ENCODE results near the gene INPP5J. TPM values are rescaled to one million over a fixed set of nuclear protein-coding genes. Genes with fewer than 3 reads are reported as not detected.

INPP5J gene
- polyA plus RNA-seq, 1 donor (not counting 4 experiments of a cell fraction or from before 2014, with no cell fraction given): 0.22 TPM

GRCh38 chr22:31126128-31126868 is 3.5 kb downstream of the INPP5J start:
- Histone ChIP-seq H4K20me1 (ENCODE audit: control insufficient read depth, extremely low read depth, insufficient read depth, low read length) (no peaks in the 10 kb centered on the region), H2AFZ (ENCODE audit: control insufficient read depth, low read length) (no peak overlapping the region), H3K4me3 (ENCODE audit: control insufficient read depth in 2 of 3, extremely low read depth in 1 of 3, insufficient read depth in 2 of 3, low read depth in 1 of 3, low read length in 3 of 3) (no peak overlapping the region), H3K36me3 (ENCODE audit: control insufficient read depth in 2 of 2, extremely low read depth in 1 of 2, insufficient read depth in 2 of 2, low read length in 2 of 2) (no peaks in the 10 kb centered on the region), H3K9me3 (ENCODE audit: control insufficient read depth, low read depth, low read length) (no peaks in the 10 kb centered on the region), H3K79me2 (ENCODE audit: control insufficient read depth, insufficient read depth, low read length) (no peaks in the 10 kb centered on the region), H3K4me1 (ENCODE audit: control insufficient read depth, extremely low read depth, insufficient read depth, low read length) (peaks cover 8% of the 10 kb centered on the region), H3K27ac (ENCODE audit: control insufficient read depth, insufficient read depth, low read length) (no peak overlapping the region), H3K4me2 (ENCODE audit: control insufficient read depth, extremely low read depth, insufficient read depth, low read depth, low read length) (no peak overlapping the region), H3K9ac (ENCODE audit: control insufficient read depth, extremely low read depth, insufficient read depth, low read length) (no peak overlapping the region), H3K9me1 (ENCODE audit: control insufficient read depth, extremely low read depth, insufficient read depth, low read length) (no peaks in the 10 kb centered on the region), H3K27me3 (ENCODE audit: control insufficient read depth, extremely low read depth, insufficient read depth, low read length) (peaks cover 17% of the 10 kb centered on the region)
- dilution Hi-C loops (cut with MboI; ENCODE audit: extremely low pct_ligation_motif_present, low sequenced_read_pairs): no loop called here
- TF ChIP-seq EZH2 (IDR thresholded peaks at IDR 0.05; ENCODE audit: low read length): no peak
- TF ChIP-seq CTCF (optimal IDR thresholded peaks at IDR 0.05 in 1 of 3, IDR thresholded peaks at IDR 0.05 in 1 of 3, conservative IDR thresholded peaks at IDR 0.05 in 1 of 3; ENCODE audit: extremely low read depth in 1 of 3, insufficient read depth in 2 of 3, low read length in 3 of 3): no peak
- FAIRE-seq: no peak
- no peak for DNase-seq (ENCODE audit: low read depth, low spot score)

DNA sequence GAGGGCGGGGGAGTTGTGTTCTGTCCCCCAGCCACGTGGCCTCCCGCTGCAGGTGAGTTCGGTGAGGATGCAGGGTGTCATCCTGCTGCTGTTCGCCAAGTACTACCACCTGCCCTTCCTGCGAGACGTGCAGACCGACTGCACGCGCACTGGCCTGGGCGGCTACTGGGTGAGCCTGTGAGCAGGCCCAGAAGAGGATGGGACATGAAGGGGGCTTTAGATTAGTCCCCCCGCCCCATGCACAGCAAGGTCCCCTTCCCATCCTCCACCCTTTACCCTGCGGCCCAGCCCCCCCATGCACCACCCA is 4.1 kb downstream of the INPP5J start:
- no peaks in the 10 kb centered on the region for H4K20me1 ChIP-seq (ENCODE audit: control insufficient read depth, extremely low read depth, insufficient read depth, low read length)
- peaks cover 17% of the 10 kb centered on the region for H3K27me3 ChIP-seq (ENCODE audit: control insufficient read depth, extremely low read depth, insufficient read depth, low read length)
- no peak overlapping the region for H3K27ac ChIP-seq (ENCODE audit: control insufficient read depth, insufficient read depth, low read length)
- no peaks in the 10 kb centered on the region for H3K9me1 ChIP-seq (ENCODE audit: control insufficient read depth, extremely low read depth, insufficient read depth, low read length)
- H3K4me2 ChIP-seq (ENCODE audit: control insufficient read depth, extremely low read depth, insufficient read depth, low read depth, low read length): no peak overlapping the region
- dilution Hi-C loops (cut with MboI; ENCODE audit: extremely low pct_ligation_motif_present, low sequenced_read_pairs): no loop called here
- no peaks in the 10 kb centered on the region for H3K36me3 ChIP-seq (ENCODE audit: control insufficient read depth in 2 of 2, extremely low read depth in 1 of 2, insufficient read depth in 2 of 2, low read length in 2 of 2)
- H3K4me1 ChIP-seq (ENCODE audit: control insufficient read depth, extremely low read depth, insufficient read depth, low read length): peaks cover 8% of the 10 kb centered on the region
- TF ChIP-seq CTCF (optimal IDR thresholded peaks at IDR 0.05 in 1 of 3, IDR thresholded peaks at IDR 0.05 in 1 of 3, conservative IDR thresholded peaks at IDR 0.05 in 1 of 3; ENCODE audit: extremely low read depth in 1 of 3, insufficient read depth in 2 of 3, low read length in 3 of 3) (no peak), EZH2 (IDR thresholded peaks at IDR 0.05; ENCODE audit: low read length) (no peak)
- H3K79me2 ChIP-seq (ENCODE audit: control insufficient read depth, insufficient read depth, low read length): no peaks in the 10 kb centered on the region
- DNase-seq (ENCODE audit: low read depth, low spot score) (no peak), FAIRE-seq (no peak)
- no peaks in the 10 kb centered on the region for H3K9me3 ChIP-seq (ENCODE audit: control insufficient read depth, low read depth, low read length)
- no peak overlapping the region for H3K9ac ChIP-seq (ENCODE audit: control insufficient read depth, extremely low read depth, insufficient read depth, low read length)
- no peak overlapping the region for H3K4me3 ChIP-seq (ENCODE audit: control insufficient read depth in 2 of 3, extremely low read depth in 1 of 3, insufficient read depth in 2 of 3, low read depth in 1 of 3, low read length in 3 of 3)
- no peak overlapping the region for H2AFZ ChIP-seq (ENCODE audit: control insufficient read depth, low read length)

All from keratinocyte (primary cell).